ENCODE measurements around the gene TLE1.

TLE1 gene

DNA sequence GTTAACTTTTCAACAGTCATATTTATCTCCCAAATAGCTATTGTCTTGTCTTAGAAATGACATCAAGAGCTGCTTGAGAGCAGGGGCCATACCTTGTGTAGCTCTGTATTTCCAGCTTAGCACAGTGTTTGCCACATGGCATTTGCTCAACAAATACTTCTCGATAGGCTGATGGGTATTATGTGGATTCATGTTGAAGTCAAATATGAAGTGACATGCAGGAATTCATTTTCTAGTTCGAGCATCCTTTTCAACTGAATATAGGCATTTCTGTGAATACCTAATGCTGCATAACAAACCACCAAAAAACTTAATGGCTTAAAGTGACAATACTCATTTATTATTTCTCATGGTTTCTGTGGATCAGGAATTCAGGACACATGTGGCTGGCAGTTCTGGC lies 125.6 kb downstream of the TLE1 start:
- H3K27me3 Mint-ChIP-seq = no peaks in the 10 kb centered on the region
- no peak overlapping the region for H3K27ac Mint-ChIP-seq (ENCODE audit: low read depth)
- peaks cover 13% of the 10 kb centered on the region for H3K9me3 Mint-ChIP-seq
- DNase-seq (ENCODE audit: low spot score in 2 of 2) = no peak
- ATAC-seq (replicated peaks; ENCODE audit: extremely low read depth, poor library complexity, severe bottlenecking) = no peak
- no peaks in the 10 kb centered on the region for H3K36me3 Mint-ChIP-seq (ENCODE audit: insufficient read depth)
- H3K4me3 Mint-ChIP-seq = no peak overlapping the region
- H3K4me1 Mint-ChIP-seq = no peaks in the 10 kb centered on the region

- Mint-ChIP-seq H3K27me3 (no peaks in the 10 kb centered on the region), H3K27ac (ENCODE audit: low read depth) (no peak overlapping the region), H3K36me3 (ENCODE audit: insufficient read depth) (no peaks in the 10 kb centered on the region), H3K4me1 (no peaks in the 10 kb centered on the region), H3K9me3 (peaks cover 14% of the 10 kb centered on the region), H3K4me3 (no peak overlapping the region)
- ATAC-seq (replicated peaks; ENCODE audit: extremely low read depth, poor library complexity, severe bottlenecking) (no peak), DNase-seq (ENCODE audit: low spot score in 2 of 2) (no peak)
These were observed 126.3 kb downstream of the TLE1 start for GRCh38 chr9:81563020-81563407.

DNA sequence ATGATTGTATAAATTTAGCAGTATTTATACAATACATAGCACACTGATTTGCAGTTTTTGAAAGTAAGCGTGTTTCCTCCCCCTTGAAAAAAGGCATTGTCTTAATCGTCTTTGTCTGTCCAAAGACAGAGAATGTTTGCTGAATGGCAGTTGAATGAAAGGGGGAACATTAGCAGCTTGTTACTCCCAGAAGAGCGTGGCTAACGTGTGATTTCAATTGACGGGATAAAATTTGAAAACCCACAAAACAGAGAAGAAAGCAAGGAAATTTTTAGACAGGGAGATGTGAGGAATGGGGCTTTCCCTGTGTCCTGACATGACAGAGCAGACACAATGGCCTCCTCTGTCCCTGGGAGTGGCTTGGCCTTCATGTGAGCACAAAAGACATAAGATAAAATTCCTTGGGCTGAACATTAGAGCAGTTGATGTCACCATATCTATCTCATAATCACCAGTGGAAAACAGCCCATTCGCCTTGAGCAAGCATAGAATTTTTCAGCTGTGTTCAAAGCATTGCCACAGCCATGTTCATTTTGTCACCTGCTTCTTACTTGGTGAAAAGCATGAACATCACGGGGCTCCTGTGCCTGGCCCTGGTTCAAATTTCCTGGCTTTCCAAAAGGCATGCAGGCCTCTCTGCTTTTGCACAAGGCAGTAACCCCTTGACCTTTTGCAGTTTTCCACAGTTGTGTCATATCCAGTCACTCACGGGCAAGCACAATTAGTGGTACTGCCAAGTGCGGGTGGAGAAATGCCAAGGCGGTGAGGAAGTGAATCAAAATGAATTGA lies 126.9 kb downstream of the TLE1 start:
- no peaks in the 10 kb centered on the region for H3K27me3 Mint-ChIP-seq
- peaks cover 14% of the 10 kb centered on the region for H3K9me3 Mint-ChIP-seq
- H3K4me3 Mint-ChIP-seq = no peak overlapping the region
- H3K27ac Mint-ChIP-seq (ENCODE audit: low read depth) = no peak overlapping the region
- no peak for ATAC-seq (replicated peaks; ENCODE audit: extremely low read depth, poor library complexity, severe bottlenecking)
- H3K4me1 Mint-ChIP-seq = no peaks in the 10 kb centered on the region
- DNase-seq (ENCODE audit: low spot score in 2 of 2) = no peak
- no peaks in the 10 kb centered on the region for H3K36me3 Mint-ChIP-seq (ENCODE audit: insufficient read depth)

DNA sequence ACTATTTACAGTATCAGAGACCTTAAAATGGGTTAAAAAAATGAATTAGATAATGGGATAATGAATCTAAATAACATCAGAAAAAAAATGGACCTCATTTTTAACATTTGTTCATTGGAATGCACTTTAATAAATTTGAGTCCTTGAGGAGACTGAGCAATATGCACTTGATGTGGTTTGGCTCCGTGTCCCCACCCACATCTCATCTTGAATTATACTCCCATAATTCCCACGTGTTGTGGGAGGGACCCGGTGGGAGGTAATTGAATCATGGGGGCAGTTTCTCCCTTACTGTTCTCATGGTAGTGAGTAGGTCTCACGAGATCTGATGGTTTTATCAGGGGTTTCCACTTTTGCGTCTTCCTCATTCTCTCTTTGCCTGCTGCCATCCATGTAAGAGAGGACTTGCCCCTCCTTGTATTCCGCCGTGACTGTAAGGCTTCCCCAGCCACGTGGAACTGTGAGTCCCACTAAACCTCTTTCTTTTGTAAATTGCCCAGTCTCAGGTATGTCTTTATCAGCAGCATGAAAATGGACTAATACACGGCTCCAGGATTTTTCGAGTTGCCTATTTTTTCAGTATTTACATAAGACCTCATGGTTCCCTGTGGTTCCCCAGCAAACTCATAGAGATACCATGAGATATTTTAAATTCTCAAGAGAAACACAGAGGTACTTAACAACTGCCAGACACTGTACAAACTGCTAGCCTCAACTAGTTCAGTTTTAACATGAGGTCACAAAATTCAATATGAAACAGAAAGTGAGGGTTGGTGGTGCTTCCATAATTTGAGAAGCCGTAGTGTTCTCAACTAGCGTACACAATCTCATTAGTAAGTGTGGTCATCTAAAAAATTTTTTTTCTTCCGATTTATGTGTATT lies 128.3 kb downstream of the TLE1 start:
- Mint-ChIP-seq H3K27me3 (no peaks in the 10 kb centered on the region), H3K4me3 (no peak overlapping the region)

GRCh38 chr9:81559709-81560108 lies 129.6 kb downstream of the TLE1 start:
- Mint-ChIP-seq H3K4me3 (no peak overlapping the region), H3K4me1 (no peaks in the 10 kb centered on the region), H3K9me3 (peaks cover 12% of the 10 kb centered on the region), H3K27me3 (no peaks in the 10 kb centered on the region), H3K36me3 (ENCODE audit: insufficient read depth) (no peaks in the 10 kb centered on the region), H3K27ac (ENCODE audit: low read depth) (no peak overlapping the region)
- DNase-seq (ENCODE audit: low spot score in 2 of 2) (no peak), ATAC-seq (replicated peaks; ENCODE audit: extremely low read depth, poor library complexity, severe bottlenecking) (no peak)

More for the DNA sequence above, 128.3 kb downstream of the TLE1 start:
- Mint-ChIP-seq H3K27ac (ENCODE audit: low read depth) (no peak overlapping the region), H3K4me1 (no peaks in the 10 kb centered on the region), H3K9me3 (peaks cover 14% of the 10 kb centered on the region), H3K36me3 (ENCODE audit: insufficient read depth) (no peaks in the 10 kb centered on the region)
- no peak for DNase-seq (ENCODE audit: low spot score in 2 of 2)
- ATAC-seq (replicated peaks; ENCODE audit: extremely low read depth, poor library complexity, severe bottlenecking) = no peak

DNA sequence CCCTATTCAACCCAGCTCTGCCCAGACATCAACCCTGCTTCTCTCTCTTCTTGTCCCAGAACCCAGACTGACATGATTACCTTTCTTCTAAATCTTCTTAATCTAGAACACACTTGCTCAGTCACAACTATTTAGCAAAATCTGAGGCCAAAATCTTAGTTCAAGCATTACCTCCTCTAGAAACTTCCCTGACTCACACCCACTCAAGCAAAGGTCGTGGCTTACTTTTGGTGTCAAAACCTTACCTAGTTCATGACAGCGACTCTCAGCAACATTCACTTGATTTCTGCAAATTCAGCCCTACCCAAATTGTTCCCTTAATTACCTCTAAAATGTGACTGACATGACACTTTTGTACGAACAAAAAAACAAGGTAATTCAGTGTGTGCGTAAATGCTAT lies 130.2 kb downstream of the TLE1 start:
- Mint-ChIP-seq H3K36me3 (ENCODE audit: insufficient read depth) (no peaks in the 10 kb centered on the region), H3K4me3 (no peak overlapping the region), H3K9me3 (peaks cover 8% of the 10 kb centered on the region), H3K27ac (ENCODE audit: low read depth) (no peak overlapping the region), H3K4me1 (no peaks in the 10 kb centered on the region), H3K27me3 (no peaks in the 10 kb centered on the region)
- DNase-seq (ENCODE audit: low spot score in 2 of 2) (no peak), ATAC-seq (replicated peaks; ENCODE audit: extremely low read depth, poor library complexity, severe bottlenecking) (no peak)

- no peak overlapping the region for H3K27ac Mint-ChIP-seq (ENCODE audit: low read depth)
- no peaks in the 10 kb centered on the region for H3K27me3 Mint-ChIP-seq
- no peaks in the 10 kb centered on the region for H3K36me3 Mint-ChIP-seq (ENCODE audit: insufficient read depth)
- DNase-seq (ENCODE audit: low spot score in 2 of 2) (no peak), ATAC-seq (replicated peaks; ENCODE audit: extremely low read depth, poor library complexity, severe bottlenecking) (no peak)
- peaks cover 8% of the 10 kb centered on the region for H3K9me3 Mint-ChIP-seq
- no peaks in the 10 kb centered on the region for H3K4me1 Mint-ChIP-seq
- no peak overlapping the region for H3K4me3 Mint-ChIP-seq
These were observed 131.1 kb downstream of the TLE1 start for GRCh38 chr9:81558091-81558830.

DNA sequence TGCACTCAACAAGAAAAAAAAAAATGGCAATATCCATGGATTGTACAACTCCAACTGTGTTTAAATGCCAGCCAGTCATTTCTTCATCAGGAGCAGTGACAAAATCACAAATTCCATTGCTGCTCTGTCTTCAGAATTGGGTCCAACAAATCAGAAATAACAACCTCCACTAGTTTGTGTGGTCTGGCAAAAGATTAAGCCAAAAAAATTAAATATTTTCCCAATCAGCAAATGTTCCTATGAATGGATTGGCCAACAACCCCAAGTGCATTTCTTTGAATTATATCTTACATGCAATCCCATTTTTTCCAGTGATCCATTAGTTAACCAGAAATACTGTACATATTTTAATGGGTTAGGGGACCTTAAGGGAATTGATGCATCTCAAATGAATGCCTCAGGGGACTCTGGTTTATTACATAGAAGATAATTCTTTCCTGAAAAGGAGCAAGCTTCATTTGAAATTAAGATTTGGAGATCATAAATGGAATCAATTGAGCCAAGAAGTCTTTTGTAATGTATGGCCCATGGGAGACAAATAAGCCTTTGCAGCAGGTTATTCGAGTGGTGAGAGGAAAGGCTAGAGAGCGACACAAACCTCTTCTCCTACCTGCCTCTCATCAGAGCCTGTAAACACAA lies 131.8 kb downstream of the TLE1 start:
- no peak overlapping the region for H3K4me3 Mint-ChIP-seq
- H3K36me3 Mint-ChIP-seq (ENCODE audit: insufficient read depth) = no peaks in the 10 kb centered on the region
- H3K4me1 Mint-ChIP-seq = no peaks in the 10 kb centered on the region
- peaks cover 8% of the 10 kb centered on the region for H3K9me3 Mint-ChIP-seq
- DNase-seq (ENCODE audit: low spot score in 2 of 2) (no peak), ATAC-seq (replicated peaks; ENCODE audit: extremely low read depth, poor library complexity, severe bottlenecking) (no peak)
- no peaks in the 10 kb centered on the region for H3K27me3 Mint-ChIP-seq
- no peak overlapping the region for H3K27ac Mint-ChIP-seq (ENCODE audit: low read depth)

DNA sequence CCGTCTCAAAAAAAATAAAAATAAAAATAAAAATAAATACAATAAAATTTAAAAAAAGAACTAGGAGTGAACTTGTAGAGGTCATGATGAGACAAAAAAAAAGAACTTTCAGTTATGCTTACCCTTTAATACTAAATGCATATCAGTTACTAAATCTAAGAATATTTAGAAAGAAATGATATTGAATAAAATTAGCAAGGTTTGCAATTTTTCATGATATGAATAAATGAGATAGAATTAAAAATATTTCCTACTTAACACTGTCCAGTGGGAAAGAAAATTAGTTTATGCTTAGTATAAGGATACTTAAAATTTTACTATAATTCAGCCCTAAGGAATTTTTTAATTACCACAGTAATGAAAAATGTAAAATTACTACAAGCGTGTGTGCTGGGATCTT lies 132.4 kb downstream of the TLE1 start:
- peaks cover 8% of the 10 kb centered on the region for H3K9me3 Mint-ChIP-seq
- H3K4me1 Mint-ChIP-seq = no peaks in the 10 kb centered on the region
- H3K4me3 Mint-ChIP-seq = no peak overlapping the region
- H3K27ac Mint-ChIP-seq (ENCODE audit: low read depth) = no peak overlapping the region
- no peaks in the 10 kb centered on the region for H3K27me3 Mint-ChIP-seq
- DNase-seq (ENCODE audit: low spot score in 2 of 2) (no peak), ATAC-seq (replicated peaks; ENCODE audit: extremely low read depth, poor library complexity, severe bottlenecking) (no peak)
- H3K36me3 Mint-ChIP-seq (ENCODE audit: insufficient read depth) = no peaks in the 10 kb centered on the region

DNA sequence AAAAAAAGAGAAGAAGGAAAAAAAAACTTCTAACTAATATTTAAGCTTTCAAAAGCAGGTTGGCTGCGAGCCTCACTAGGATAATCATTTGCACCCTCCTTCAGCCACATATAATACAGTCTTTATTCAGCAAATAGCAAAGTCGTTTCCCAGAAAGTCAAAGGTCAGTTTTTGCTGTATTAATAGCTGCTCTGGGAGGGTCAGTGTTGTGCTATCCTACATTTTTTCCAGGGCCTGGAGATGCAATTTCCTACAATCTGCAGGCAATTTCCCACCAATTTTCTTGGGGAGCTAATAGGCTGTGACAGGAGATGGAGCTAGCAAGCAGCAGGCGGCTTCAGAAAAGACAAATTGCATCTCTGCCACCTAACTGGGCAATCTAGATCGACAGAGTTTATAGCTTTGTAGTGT lies 136.8 kb downstream of the TLE1 start:
- H3K36me3 Mint-ChIP-seq (ENCODE audit: insufficient read depth) = no peaks in the 10 kb centered on the region
- ATAC-seq (replicated peaks; ENCODE audit: extremely low read depth, poor library complexity, severe bottlenecking) = no peak
- no peak for DNase-seq (ENCODE audit: low spot score in 2 of 2)
- H3K4me1 Mint-ChIP-seq = no peaks in the 10 kb centered on the region
- no peak overlapping the region for H3K27ac Mint-ChIP-seq (ENCODE audit: low read depth)
- H3K4me3 Mint-ChIP-seq = no peak overlapping the region
- no peaks in the 10 kb centered on the region for H3K27me3 Mint-ChIP-seq
- peaks cover 5% of the 10 kb centered on the region for H3K9me3 Mint-ChIP-seq

- no peaks in the 10 kb centered on the region for H3K27me3 Mint-ChIP-seq
- H3K4me3 Mint-ChIP-seq = no peak overlapping the region
- no peak overlapping the region for H3K27ac Mint-ChIP-seq (ENCODE audit: low read depth)
- H3K4me1 Mint-ChIP-seq = no peaks in the 10 kb centered on the region
- H3K9me3 Mint-ChIP-seq = peaks cover 12% of the 10 kb centered on the region
- no peaks in the 10 kb centered on the region for H3K36me3 Mint-ChIP-seq (ENCODE audit: insufficient read depth)
- ATAC-seq (replicated peaks; ENCODE audit: extremely low read depth, poor library complexity, severe bottlenecking) (no peak), DNase-seq (ENCODE audit: low spot score in 2 of 2) (no peak)
These were observed 139.2 kb downstream of the TLE1 start for GRCh38 chr9:81550207-81550583.

DNA sequence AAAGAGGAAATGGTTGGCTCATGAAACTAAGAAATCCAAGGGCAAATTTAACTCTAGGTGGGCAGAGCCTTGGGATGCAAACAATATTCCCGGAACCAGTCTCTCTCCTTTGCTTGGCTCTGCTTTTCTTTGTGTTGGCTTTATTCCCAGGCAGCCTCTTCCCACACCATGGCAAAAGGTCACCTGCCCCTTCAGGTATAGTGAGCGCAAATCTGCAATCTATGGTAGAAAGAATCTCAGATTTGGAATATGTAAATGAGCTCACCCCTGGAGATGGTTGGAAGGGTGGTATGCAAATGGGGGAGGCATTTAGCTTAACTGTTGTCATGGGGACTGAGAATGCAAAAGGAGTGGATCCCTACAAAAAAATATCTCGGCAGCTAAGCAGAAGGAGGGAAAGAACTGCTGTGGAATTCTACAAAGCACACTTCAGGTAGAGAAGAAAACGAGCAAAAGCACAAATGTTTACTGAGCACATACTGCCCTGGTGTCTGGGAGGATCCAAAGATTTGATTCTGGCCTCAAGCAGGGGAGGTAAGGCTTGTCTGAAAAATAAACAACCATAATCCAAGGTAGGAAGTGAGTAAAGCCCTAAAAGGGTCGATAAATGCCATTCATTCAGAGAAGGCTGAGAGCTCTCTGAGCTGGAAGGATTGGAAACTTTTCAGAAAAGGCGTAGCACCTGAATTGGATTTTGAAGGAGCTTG lies 139.7 kb downstream of the TLE1 start:
- H3K27ac Mint-ChIP-seq (ENCODE audit: low read depth) = no peak overlapping the region
- ATAC-seq (replicated peaks; ENCODE audit: extremely low read depth, poor library complexity, severe bottlenecking) (no peak), DNase-seq (ENCODE audit: low spot score in 2 of 2) (no peak)
- H3K9me3 Mint-ChIP-seq = peaks cover 12% of the 10 kb centered on the region
- H3K36me3 Mint-ChIP-seq (ENCODE audit: insufficient read depth) = no peaks in the 10 kb centered on the region
- no peak overlapping the region for H3K4me3 Mint-ChIP-seq
- H3K4me1 Mint-ChIP-seq = no peaks in the 10 kb centered on the region
- no peaks in the 10 kb centered on the region for H3K27me3 Mint-ChIP-seq

All from central memory CD8-positive, alpha-beta T cell (primary cell).